Stimulated activated CD4-positive, alpha-beta T cell treated with anti-CD3 and anti-CD28 coated beads, Interleukin-1b, Interleukin-23, amount 100 ng/mL, for 24 hours (primary cell): Measurements from ENCODE around the gene OR10H1.
"Not testable (repeated sequence)": the region's sequence is repeated elsewhere in the genome, so short reads cannot be mapped to it uniquely, and the experiment has no call there.

Experiments used
- DNase-seq, 4 experiments: peaks; one replicate each; pipeline ENCODE4 v3.0.0-alpha.2; 2020; ENCODE audit warnings: low read depth in 4 of 4, low spot score in 1 of 4

OR10H1 gene

GRCh38 chr19:15776264-15776663, 39.2 kb downstream of the OR10H1 start:
- no peak for DNase-seq

DNA sequence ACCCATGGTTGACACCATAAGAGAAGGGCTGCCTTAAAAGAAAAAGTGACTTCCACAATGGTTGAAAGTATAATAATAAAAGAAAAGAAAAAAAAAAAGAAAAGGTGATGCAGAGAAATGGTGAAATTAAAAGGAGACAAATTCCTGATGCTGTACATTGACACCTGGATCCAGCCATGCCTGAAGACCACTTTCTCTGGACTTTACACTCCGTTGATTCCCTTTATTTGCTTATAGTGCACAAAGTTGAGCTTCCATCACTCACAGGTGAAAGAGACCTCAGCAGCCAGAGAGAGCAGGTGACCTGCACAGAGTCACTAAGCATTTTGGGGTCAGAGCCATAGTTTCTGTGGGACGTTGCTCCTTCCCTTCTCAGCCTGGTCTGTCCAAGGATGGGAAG, 40.2 kb downstream of the OR10H1 start:
- no peak for DNase-seq

GRCh38 chr19:15774159-15774558, 41.3 kb downstream of the OR10H1 start:
- DNase-seq = not testable (repeated sequence)

DNA sequence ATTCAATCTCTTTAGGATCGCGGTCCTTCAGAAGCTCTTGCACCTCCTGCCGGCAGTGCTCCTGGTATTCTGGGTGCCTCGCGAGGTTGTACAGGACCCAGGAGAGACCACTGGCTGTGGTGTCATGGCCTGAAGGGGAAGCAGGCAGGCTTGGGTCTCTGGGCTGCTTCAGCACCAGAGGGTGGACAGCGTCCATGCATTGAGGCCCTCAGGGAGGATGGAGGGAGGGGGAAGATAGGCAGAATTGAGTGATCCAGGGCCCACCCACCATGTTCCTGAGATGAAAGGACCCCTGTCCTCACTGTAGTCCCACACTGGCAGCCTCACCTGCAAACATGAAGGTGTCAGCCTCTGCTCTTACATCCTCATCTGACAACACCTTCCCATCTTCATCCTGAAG, 45.9 kb downstream of the OR10H1 start:
- no peak for DNase-seq

GRCh38 chr19:15759962-15760565, 55.4 kb downstream of the OR10H1 start:
- DNase-seq = no peak

GRCh38 chr19:15758379-15758778, 57.1 kb downstream of the OR10H1 start:
- no peak for DNase-seq
